GM12878 (cell line): ENCODE results near the gene TCF4.

Experiments used
- CREB1 ChIP-seq: IDR thresholded peaks from 2 replicates; pipeline ENCODE4 v1.6.1; 2012; ENCODE audit warnings: low read depth, mild to moderate bottlenecking, inconsistent platforms
- EZH2 ChIP-seq: IDR thresholded peaks from 2 replicates; pipeline ENCODE4 v1.6.1; 2012; ENCODE audit warnings: low read depth, mild to moderate bottlenecking, control low read depth, inconsistent platforms, low read length, borderline replicate concordance; ENCODE audit not compliant: control insufficient read depth
- FOS ChIP-seq: IDR thresholded peaks from 3 replicates; pipeline ENCODE4 v1.6.1; 2011; ENCODE audit warnings: borderline replicate concordance; ENCODE audit not compliant: insufficient read length; ENCODE audit errors: extremely low read depth
- NBN ChIP-seq: fragments of 450-650 bp; IDR thresholded peaks from 2 replicates; pipeline ENCODE4 v1.6.1; 2016
- NFYB ChIP-seq: IDR thresholded peaks from 2 replicates; pipeline ENCODE4 v1.6.1; 2011; ENCODE audit warnings: low read depth, mild to moderate bottlenecking, low read length, improper control_type of control experiment, moderate library complexity; ENCODE audit not compliant: insufficient read depth
- POLR2A ChIP-seq: IDR thresholded peaks from 2 replicates; pipeline ENCODE4 v1.6.1; 2011; ENCODE audit warnings: low read depth, mild to moderate bottlenecking, low read length
- SMC3 ChIP-seq: IDR thresholded peaks from 2 replicates; pipeline ENCODE4 v1.6.1; 2011; ENCODE audit warnings: low read length, improper control_type of control experiment, borderline replicate concordance
- SP1 ChIP-seq: IDR thresholded peaks from one replicate; pipeline ENCODE4 v1.6.1; 2011; ENCODE audit warnings: low read depth, low read length
- TF ChIP-seq, protein P1 (sequence below): IDR thresholded peaks from 2 replicates; pipeline ENCODE4 v1.6.1; 2012; ENCODE audit warnings: mild to moderate bottlenecking, low read depth, low read length
- TF ChIP-seq, protein P2 (sequence below), 3 experiments: IDR thresholded peaks in 2 of 3; conservative IDR thresholded peaks in 1 of 3; 2 replicates each; pipeline ENCODE4 v1.5.1; 2011; ENCODE audit warnings: low read depth in 3 of 3, low read length in 3 of 3, mild to moderate bottlenecking in 3 of 3, control low read depth in 2 of 3, moderate library complexity in 2 of 3, inconsistent platforms in 1 of 3, mixed read lengths in 1 of 3; ENCODE audit not compliant: control insufficient read depth in 2 of 3, insufficient read depth in 1 of 3; ENCODE audit errors: extremely low read depth in 1 of 3
- TF ChIP-seq, protein P3 (sequence below): fragments of 450-650 bp; formaldehyde crosslinking; IDR thresholded peaks from 2 replicates; pipeline ENCODE4 v1.4.0; 2022; ENCODE audit warnings: mild to moderate bottlenecking, moderate library complexity
- TF ChIP-seq, protein P4 (sequence below): IDR thresholded peaks from 2 replicates; pipeline ENCODE4 v1.6.1; 2012; ENCODE audit warnings: low read depth, low read length, improper control_type of control experiment
- TF ChIP-seq, protein P5 (sequence below): IDR thresholded peaks from 2 replicates; pipeline ENCODE4 v1.6.1; 2012; ENCODE audit warnings: low read length, inconsistent platforms
- TF ChIP-seq, protein P6 (sequence below): IDR thresholded peaks from 2 replicates; pipeline ENCODE4 v1.6.1; 2011; ENCODE audit warnings: low read depth, mild to moderate bottlenecking, low read length, moderate library complexity, borderline replicate concordance; ENCODE audit errors: extremely low read depth

DNA sequence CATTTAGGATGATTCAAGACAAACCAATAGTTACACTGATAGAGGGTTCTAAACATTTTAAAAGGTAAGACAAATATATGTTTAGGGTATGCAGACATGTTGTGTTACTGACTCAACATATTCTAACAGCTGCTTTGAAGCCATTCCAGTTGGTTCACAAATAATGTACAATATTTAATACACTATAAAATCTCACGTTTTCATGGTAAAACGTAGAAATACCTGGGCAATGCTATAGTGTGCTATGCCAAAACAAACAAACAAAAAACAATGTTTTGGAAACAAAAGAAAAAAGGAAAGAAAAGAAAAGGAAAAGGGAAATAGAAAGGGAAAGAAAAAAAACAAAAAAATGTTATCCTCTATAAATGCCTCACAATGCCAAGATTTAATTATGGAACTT lies 277.1 kb downstream of the TCF4 start:
- TF ChIP-seq, protein P1, sequence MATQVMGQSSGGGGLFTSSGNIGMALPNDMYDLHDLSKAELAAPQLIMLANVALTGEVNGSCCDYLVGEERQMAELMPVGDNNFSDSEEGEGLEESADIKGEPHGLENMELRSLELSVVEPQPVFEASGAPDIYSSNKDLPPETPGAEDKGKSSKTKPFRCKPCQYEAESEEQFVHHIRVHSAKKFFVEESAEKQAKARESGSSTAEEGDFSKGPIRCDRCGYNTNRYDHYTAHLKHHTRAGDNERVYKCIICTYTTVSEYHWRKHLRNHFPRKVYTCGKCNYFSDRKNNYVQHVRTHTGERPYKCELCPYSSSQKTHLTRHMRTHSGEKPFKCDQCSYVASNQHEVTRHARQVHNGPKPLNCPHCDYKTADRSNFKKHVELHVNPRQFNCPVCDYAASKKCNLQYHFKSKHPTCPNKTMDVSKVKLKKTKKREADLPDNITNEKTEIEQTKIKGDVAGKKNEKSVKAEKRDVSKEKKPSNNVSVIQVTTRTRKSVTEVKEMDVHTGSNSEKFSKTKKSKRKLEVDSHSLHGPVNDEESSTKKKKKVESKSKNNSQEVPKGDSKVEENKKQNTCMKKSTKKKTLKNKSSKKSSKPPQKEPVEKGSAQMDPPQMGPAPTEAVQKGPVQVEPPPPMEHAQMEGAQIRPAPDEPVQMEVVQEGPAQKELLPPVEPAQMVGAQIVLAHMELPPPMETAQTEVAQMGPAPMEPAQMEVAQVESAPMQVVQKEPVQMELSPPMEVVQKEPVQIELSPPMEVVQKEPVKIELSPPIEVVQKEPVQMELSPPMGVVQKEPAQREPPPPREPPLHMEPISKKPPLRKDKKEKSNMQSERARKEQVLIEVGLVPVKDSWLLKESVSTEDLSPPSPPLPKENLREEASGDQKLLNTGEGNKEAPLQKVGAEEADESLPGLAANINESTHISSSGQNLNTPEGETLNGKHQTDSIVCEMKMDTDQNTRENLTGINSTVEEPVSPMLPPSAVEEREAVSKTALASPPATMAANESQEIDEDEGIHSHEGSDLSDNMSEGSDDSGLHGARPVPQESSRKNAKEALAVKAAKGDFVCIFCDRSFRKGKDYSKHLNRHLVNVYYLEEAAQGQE = no peak
- no peak for TF ChIP-seq NBN
- TF ChIP-seq SP1 = no peak
- no peak for TF ChIP-seq EZH2
- TF ChIP-seq FOS = no peak
- TF ChIP-seq, protein P2, sequence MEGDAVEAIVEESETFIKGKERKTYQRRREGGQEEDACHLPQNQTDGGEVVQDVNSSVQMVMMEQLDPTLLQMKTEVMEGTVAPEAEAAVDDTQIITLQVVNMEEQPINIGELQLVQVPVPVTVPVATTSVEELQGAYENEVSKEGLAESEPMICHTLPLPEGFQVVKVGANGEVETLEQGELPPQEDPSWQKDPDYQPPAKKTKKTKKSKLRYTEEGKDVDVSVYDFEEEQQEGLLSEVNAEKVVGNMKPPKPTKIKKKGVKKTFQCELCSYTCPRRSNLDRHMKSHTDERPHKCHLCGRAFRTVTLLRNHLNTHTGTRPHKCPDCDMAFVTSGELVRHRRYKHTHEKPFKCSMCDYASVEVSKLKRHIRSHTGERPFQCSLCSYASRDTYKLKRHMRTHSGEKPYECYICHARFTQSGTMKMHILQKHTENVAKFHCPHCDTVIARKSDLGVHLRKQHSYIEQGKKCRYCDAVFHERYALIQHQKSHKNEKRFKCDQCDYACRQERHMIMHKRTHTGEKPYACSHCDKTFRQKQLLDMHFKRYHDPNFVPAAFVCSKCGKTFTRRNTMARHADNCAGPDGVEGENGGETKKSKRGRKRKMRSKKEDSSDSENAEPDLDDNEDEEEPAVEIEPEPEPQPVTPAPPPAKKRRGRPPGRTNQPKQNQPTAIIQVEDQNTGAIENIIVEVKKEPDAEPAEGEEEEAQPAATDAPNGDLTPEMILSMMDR (IDR thresholded peaks at IDR 0.05 in 2 of 3, conservative IDR thresholded peaks at IDR 0.05 in 1 of 3; ENCODE audit: control insufficient read depth in 2 of 3, extremely low read depth in 1 of 3, insufficient read depth in 1 of 3, low read depth in 3 of 3, low read length in 3 of 3) = no peak
- TF ChIP-seq POLR2A = no peak
- TF ChIP-seq NFYB = no peak
- TF ChIP-seq CREB1 = no peak
- TF ChIP-seq, protein P3, sequence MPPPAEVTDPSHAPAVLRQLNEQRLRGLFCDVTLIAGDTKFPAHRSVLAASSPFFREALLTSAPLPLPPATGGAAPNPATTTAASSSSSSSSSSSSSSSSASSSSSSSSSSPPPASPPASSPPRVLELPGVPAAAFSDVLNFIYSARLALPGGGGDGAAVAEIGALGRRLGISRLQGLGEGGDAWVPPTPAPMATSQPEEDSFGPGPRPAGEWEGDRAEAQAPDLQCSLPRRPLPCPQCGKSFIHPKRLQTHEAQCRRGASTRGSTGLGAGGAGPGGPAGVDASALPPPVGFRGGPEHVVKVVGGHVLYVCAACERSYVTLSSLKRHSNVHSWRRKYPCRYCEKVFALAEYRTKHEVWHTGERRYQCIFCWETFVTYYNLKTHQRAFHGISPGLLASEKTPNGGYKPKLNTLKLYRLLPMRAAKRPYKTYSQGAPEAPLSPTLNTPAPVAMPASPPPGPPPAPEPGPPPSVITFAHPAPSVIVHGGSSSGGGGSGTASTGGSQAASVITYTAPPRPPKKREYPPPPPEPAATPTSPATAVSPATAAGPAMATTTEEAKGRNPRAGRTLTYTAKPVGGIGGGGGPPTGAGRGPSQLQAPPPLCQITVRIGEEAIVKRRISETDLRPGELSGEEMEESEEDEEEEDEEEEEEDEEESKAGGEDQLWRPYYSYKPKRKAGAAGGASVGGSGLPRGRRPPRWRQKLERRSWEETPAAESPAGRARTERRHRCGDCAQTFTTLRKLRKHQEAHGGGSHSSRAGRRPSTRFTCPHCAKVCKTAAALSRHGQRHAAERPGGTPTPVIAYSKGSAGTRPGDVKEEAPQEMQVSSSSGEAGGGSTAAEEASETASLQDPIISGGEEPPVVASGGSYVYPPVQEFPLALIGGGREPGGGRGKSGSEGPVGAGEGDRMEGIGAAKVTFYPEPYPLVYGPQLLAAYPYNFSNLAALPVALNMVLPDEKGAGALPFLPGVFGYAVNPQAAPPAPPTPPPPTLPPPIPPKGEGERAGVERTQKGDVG (CRISPR knock-in tag) = no peak
- TF ChIP-seq, protein P4, sequence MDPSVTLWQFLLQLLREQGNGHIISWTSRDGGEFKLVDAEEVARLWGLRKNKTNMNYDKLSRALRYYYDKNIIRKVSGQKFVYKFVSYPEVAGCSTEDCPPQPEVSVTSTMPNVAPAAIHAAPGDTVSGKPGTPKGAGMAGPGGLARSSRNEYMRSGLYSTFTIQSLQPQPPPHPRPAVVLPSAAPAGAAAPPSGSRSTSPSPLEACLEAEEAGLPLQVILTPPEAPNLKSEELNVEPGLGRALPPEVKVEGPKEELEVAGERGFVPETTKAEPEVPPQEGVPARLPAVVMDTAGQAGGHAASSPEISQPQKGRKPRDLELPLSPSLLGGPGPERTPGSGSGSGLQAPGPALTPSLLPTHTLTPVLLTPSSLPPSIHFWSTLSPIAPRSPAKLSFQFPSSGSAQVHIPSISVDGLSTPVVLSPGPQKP = no peak
- TF ChIP-seq SMC3 = no peak
- TF ChIP-seq, protein P5, sequence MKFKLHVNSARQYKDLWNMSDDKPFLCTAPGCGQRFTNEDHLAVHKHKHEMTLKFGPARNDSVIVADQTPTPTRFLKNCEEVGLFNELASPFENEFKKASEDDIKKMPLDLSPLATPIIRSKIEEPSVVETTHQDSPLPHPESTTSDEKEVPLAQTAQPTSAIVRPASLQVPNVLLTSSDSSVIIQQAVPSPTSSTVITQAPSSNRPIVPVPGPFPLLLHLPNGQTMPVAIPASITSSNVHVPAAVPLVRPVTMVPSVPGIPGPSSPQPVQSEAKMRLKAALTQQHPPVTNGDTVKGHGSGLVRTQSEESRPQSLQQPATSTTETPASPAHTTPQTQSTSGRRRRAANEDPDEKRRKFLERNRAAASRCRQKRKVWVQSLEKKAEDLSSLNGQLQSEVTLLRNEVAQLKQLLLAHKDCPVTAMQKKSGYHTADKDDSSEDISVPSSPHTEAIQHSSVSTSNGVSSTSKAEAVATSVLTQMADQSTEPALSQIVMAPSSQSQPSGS = no peak
- TF ChIP-seq, protein P6, sequence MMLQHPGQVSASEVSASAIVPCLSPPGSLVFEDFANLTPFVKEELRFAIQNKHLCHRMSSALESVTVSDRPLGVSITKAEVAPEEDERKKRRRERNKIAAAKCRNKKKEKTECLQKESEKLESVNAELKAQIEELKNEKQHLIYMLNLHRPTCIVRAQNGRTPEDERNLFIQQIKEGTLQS = no peak
